GM23338 (cell line): ENCODE measurements around the gene NFE2L3. TPM values are rescaled to one million over a fixed set of nuclear protein-coding genes. Genes with fewer than 3 reads are reported as not detected.

Experiments
- ATAC-seq: fragments of 200-7000 bp; cut with Tn5 transposase; 3 replicates; pipeline ENCODE4 v1.9.1; 2020
- DNase-seq: peaks from one replicate; pipeline ENCODE4 v3.0.0-alpha.2; 2015; ENCODE audit warnings: low spot score
- H2AFZ ChIP-seq: fragments of 200-600 bp; sonication (generic); 2 replicates; pipeline ENCODE4 v1.8.0; 2016; ENCODE audit warnings: antibody characterized with exemption, mild to moderate bottlenecking, moderate library complexity
- H3F3A ChIP-seq: fragments of 200-600 bp; sonication (generic); replicated peaks from 2 replicates; pipeline ENCODE4 v1.8.0; 2017; ENCODE audit warnings: antibody characterized with exemption, mixed run types, low read depth
- H3K27ac ChIP-seq: fragments of 200-600 bp; sonication (generic); 2 replicates; pipeline ENCODE4 v1.6.1; 2016; ENCODE audit warnings: low read depth
- H3K27me3 ChIP-seq: fragments of 200-600 bp; sonication (generic); 2 replicates; pipeline ENCODE4 v1.8.0; 2016; ENCODE audit warnings: mild to moderate bottlenecking, mixed run types, moderate library complexity; ENCODE audit not compliant: insufficient read depth
- H3K36me3 ChIP-seq: fragments of 200-600 bp; sonication (generic); 2 replicates; pipeline ENCODE4 v1.8.0; 2016; ENCODE audit warnings: mild to moderate bottlenecking; ENCODE audit not compliant: insufficient read depth
- H3K4me1 ChIP-seq: fragments of 200-600 bp; sonication (generic); 2 replicates; pipeline ENCODE4 v1.8.0; 2016; ENCODE audit warnings: mild to moderate bottlenecking, moderate library complexity; ENCODE audit not compliant: insufficient read depth
- H3K4me2 ChIP-seq: fragments of 200-600 bp; sonication (generic); 2 replicates; pipeline ENCODE4 v1.7.1; 2017; ENCODE audit warnings: mixed run types
- H3K4me3 ChIP-seq: fragments of 200-600 bp; sonication (generic); 2 replicates; pipeline ENCODE4 v1.6.1; 2016; ENCODE audit warnings: mixed run types
- H3K79me2 ChIP-seq: fragments of 200-600 bp; sonication (generic); replicated peaks from 2 replicates; pipeline ENCODE4 v1.8.0; 2017; ENCODE audit warnings: mild to moderate bottlenecking; ENCODE audit not compliant: insufficient read depth
- H3K9me2 ChIP-seq: fragments of 200-600 bp; sonication (generic); 2 replicates; pipeline ENCODE4 v1.8.0; 2017; ENCODE audit not compliant: insufficient read depth
- H4K20me1 ChIP-seq: fragments of 200-600 bp; sonication (generic); replicated peaks from 2 replicates; pipeline ENCODE4 v1.8.0; 2017; ENCODE audit warnings: mild to moderate bottlenecking; ENCODE audit not compliant: insufficient read depth
- H3K27ac Mint-ChIP-seq: 2 replicates; pipeline ENCODE4 v1.8.0; 2020; ENCODE audit warnings: inconsistent platforms, mild to moderate bottlenecking, moderate library complexity, mixed read lengths
- H3K27me3 Mint-ChIP-seq: 3 replicates; pipeline ENCODE4 v1.8.0; 2022; ENCODE audit warnings: low read depth, mild to moderate bottlenecking, moderate library complexity, mixed read lengths, inconsistent platforms; ENCODE audit not compliant: insufficient read depth, poor library complexity
- H3K36me3 Mint-ChIP-seq: 3 replicates; pipeline ENCODE4 v1.8.0; 2021; ENCODE audit warnings: low read depth, mild to moderate bottlenecking, inconsistent platforms, moderate library complexity, mixed read lengths
- H3K4me1 Mint-ChIP-seq: 3 replicates; pipeline ENCODE4 v1.8.0; 2020; ENCODE audit warnings: mild to moderate bottlenecking, inconsistent platforms, mixed read lengths
- H3K4me3 Mint-ChIP-seq: 3 replicates; pipeline ENCODE4 v1.8.0; 2021; ENCODE audit warnings: moderate library complexity, mild to moderate bottlenecking, inconsistent platforms, mixed read lengths
- H3K9me3 Mint-ChIP-seq: 3 replicates; pipeline ENCODE4 v1.8.0; 2020; ENCODE audit warnings: moderate library complexity, mild to moderate bottlenecking, inconsistent platforms, mixed read lengths
- CREB1 ChIP-seq: fragments of 250-450 bp; sonication (Bioruptor Pico); IDR thresholded peaks from 2 replicates; pipeline ENCODE4 v1.5.0; 2020; ENCODE audit warnings: low read depth, mild to moderate bottlenecking, moderate library complexity
- EZH2 ChIP-seq: fragments of 200-600 bp; sonication (generic); IDR thresholded peaks from one replicate; pipeline ENCODE4 v1.8.0; 2017; ENCODE audit warnings: antibody characterized with exemption, mild to moderate bottlenecking, low read depth; ENCODE audit not compliant: unreplicated experiment
- EZH2phosphoT487 ChIP-seq: fragments of 200-600 bp; sonication (generic); IDR thresholded peaks from one replicate; pipeline ENCODE4 v1.8.1; 2018; ENCODE audit warnings: antibody characterized with exemption; ENCODE audit not compliant: unreplicated experiment
- JUNB ChIP-seq: IDR thresholded peaks from one replicate; pipeline ENCODE4 v1.6.1; 2016; ENCODE audit warnings: antibody characterized with exemption; ENCODE audit not compliant: unreplicated experiment
- NANOG ChIP-seq: IDR thresholded peaks from 2 replicates; pipeline ENCODE4 v1.6.1; 2016; ENCODE audit warnings: antibody characterized with exemption, borderline replicate concordance
- POLR2AphosphoS5 ChIP-seq: IDR thresholded peaks from 2 replicates; pipeline ENCODE4 v1.6.1; 2016; ENCODE audit warnings: antibody characterized with exemption, low read depth
- STAT1 ChIP-seq: IDR thresholded peaks from one replicate; pipeline ENCODE4 v1.6.1; 2016; ENCODE audit warnings: antibody characterized with exemption; ENCODE audit not compliant: unreplicated experiment
- ZNF114 ChIP-seq: fragments of 250-450 bp; sonication (Bioruptor Pico); IDR thresholded peaks from 2 replicates; pipeline ENCODE4 v1.5.0; 2020; ENCODE audit warnings: mild to moderate bottlenecking, moderate library complexity
- ZNF331 ChIP-seq: fragments of 250-450 bp; sonication (Bioruptor Pico); IDR thresholded peaks from 2 replicates; pipeline ENCODE4 v1.5.0; 2020; ENCODE audit warnings: low read depth, mild to moderate bottlenecking, moderate library complexity
- polyA plus RNA-seq: library from polyadenylated mRNA; unstranded; fragments of >200 nt; fragmentation: Nextera tagmentation; extraction: Ambion mirVana; gene quantifications from 2 replicates; pipeline ENCODE4 v1.2.1, GENCODE V29; 2016
- total RNA-seq: library from RNA; depleted of rRNA; stranded (reverse); fragments of >200 nt; shearing (Covaris generic); gene quantifications from 2 replicates; pipeline ENCODE4 v1.2.3, GENCODE V29; 2014
- TF ChIP-seq, protein P1 (sequence below): IDR thresholded peaks from 2 replicates; pipeline ENCODE4 v1.6.1; 2016; ENCODE audit warnings: antibody characterized with exemption
- TF ChIP-seq, protein P2 (sequence below): IDR thresholded peaks from one replicate; pipeline ENCODE4 v1.6.1; 2018; ENCODE audit warnings: antibody characterized with exemption; ENCODE audit not compliant: unreplicated experiment
- TF ChIP-seq, protein P3 (sequence below): fragments of 250-450 bp; sonication (Bioruptor Pico); IDR thresholded peaks from 2 replicates; pipeline ENCODE4 v1.5.0; 2020; ENCODE audit warnings: mild to moderate bottlenecking, moderate library complexity

Gene NFE2L3
- total and polyA plus RNA-seq, 2 experiments from 2014 or later = 62.0 to 142 TPM

DNA sequence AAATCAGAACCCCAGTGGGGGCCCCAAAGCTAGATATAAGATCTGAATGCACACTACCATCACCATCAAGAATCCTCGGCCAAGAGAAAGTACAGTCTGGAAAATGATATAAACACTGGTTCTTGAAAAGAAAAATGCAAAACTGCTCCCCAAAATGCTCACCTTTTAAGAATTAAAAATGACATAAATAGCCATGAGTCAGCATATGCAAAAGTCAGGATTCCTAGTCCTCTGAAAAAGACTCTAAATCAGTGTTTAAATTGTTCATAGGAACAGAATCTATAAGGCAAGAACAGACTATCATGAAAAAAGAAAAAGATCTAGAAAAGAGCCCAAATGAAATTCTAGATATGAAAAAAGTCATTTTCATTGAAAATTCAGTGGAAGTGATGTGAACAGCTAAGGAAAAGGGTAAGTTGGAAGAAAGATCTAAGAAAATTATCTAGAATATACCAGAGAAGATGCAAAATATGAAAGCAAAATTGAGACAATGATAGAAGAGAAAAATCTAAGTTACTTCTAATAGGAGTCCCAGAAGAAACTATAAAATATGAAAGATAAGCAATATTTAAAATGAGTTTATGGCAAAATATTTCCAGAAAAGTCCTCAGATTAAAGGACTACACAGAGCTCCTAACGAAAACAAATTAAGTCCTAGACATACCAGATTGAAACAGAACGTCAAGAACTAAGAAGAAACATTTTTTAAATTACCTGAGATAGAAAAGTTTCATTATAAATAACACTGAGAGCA, 29.7 kb downstream of the NFE2L3 start:
- no peak overlapping the region; the same call in 2 of the 3 replicates for H3K4me3 Mint-ChIP-seq
- peaks cover 84% of the 10 kb centered on the region for H3K36me3 Mint-ChIP-seq
- DNase-seq (no peak), ATAC-seq (no peak)
- Histone ChIP-seq H3K4me3 (no peak overlapping the region), H3K4me1 (peaks cover 4% of the 10 kb centered on the region; the same call in 1 of the 2 replicates), H3K27ac (peak overlapping the region; percentile 68), H3K79me2 (peaks cover 14% of the 10 kb centered on the region; the same call in 1 of the 2 replicates), H4K20me1 (peaks cover 9% of the 10 kb centered on the region), H3K27me3 (no peaks in the 10 kb centered on the region), H2AFZ (no peak overlapping the region), H3K4me2 (no peak overlapping the region), H3F3A (peaks cover 40% of the 10 kb centered on the region), H3K36me3 (peaks cover 6% of the 10 kb centered on the region; the same call in 1 of the 2 replicates), H3K9me2 (no peaks in the 10 kb centered on the region)
- H3K27ac Mint-ChIP-seq = peak overlapping the region; percentile 87
- H3K27me3 Mint-ChIP-seq = peaks cover 38% of the 10 kb centered on the region
- TF ChIP-seq, protein P1, sequence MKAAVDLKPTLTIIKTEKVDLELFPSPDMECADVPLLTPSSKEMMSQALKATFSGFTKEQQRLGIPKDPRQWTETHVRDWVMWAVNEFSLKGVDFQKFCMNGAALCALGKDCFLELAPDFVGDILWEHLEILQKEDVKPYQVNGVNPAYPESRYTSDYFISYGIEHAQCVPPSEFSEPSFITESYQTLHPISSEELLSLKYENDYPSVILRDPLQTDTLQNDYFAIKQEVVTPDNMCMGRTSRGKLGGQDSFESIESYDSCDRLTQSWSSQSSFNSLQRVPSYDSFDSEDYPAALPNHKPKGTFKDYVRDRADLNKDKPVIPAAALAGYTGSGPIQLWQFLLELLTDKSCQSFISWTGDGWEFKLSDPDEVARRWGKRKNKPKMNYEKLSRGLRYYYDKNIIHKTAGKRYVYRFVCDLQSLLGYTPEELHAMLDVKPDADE = no peak
- TF ChIP-seq CREB1 (CRISPR knock-in tag) (no peak), POLR2AphosphoS5 (no peak), NANOG (no peak), EZH2 (no peak), JUNB (no peak), STAT1 (no peak), EZH2phosphoT487 (no peak), ZNF114 (CRISPR knock-in tag) (no peak), ZNF331 (no peak)
- TF ChIP-seq, protein P2, sequence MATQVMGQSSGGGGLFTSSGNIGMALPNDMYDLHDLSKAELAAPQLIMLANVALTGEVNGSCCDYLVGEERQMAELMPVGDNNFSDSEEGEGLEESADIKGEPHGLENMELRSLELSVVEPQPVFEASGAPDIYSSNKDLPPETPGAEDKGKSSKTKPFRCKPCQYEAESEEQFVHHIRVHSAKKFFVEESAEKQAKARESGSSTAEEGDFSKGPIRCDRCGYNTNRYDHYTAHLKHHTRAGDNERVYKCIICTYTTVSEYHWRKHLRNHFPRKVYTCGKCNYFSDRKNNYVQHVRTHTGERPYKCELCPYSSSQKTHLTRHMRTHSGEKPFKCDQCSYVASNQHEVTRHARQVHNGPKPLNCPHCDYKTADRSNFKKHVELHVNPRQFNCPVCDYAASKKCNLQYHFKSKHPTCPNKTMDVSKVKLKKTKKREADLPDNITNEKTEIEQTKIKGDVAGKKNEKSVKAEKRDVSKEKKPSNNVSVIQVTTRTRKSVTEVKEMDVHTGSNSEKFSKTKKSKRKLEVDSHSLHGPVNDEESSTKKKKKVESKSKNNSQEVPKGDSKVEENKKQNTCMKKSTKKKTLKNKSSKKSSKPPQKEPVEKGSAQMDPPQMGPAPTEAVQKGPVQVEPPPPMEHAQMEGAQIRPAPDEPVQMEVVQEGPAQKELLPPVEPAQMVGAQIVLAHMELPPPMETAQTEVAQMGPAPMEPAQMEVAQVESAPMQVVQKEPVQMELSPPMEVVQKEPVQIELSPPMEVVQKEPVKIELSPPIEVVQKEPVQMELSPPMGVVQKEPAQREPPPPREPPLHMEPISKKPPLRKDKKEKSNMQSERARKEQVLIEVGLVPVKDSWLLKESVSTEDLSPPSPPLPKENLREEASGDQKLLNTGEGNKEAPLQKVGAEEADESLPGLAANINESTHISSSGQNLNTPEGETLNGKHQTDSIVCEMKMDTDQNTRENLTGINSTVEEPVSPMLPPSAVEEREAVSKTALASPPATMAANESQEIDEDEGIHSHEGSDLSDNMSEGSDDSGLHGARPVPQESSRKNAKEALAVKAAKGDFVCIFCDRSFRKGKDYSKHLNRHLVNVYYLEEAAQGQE = no peak
- TF ChIP-seq, protein P3, sequence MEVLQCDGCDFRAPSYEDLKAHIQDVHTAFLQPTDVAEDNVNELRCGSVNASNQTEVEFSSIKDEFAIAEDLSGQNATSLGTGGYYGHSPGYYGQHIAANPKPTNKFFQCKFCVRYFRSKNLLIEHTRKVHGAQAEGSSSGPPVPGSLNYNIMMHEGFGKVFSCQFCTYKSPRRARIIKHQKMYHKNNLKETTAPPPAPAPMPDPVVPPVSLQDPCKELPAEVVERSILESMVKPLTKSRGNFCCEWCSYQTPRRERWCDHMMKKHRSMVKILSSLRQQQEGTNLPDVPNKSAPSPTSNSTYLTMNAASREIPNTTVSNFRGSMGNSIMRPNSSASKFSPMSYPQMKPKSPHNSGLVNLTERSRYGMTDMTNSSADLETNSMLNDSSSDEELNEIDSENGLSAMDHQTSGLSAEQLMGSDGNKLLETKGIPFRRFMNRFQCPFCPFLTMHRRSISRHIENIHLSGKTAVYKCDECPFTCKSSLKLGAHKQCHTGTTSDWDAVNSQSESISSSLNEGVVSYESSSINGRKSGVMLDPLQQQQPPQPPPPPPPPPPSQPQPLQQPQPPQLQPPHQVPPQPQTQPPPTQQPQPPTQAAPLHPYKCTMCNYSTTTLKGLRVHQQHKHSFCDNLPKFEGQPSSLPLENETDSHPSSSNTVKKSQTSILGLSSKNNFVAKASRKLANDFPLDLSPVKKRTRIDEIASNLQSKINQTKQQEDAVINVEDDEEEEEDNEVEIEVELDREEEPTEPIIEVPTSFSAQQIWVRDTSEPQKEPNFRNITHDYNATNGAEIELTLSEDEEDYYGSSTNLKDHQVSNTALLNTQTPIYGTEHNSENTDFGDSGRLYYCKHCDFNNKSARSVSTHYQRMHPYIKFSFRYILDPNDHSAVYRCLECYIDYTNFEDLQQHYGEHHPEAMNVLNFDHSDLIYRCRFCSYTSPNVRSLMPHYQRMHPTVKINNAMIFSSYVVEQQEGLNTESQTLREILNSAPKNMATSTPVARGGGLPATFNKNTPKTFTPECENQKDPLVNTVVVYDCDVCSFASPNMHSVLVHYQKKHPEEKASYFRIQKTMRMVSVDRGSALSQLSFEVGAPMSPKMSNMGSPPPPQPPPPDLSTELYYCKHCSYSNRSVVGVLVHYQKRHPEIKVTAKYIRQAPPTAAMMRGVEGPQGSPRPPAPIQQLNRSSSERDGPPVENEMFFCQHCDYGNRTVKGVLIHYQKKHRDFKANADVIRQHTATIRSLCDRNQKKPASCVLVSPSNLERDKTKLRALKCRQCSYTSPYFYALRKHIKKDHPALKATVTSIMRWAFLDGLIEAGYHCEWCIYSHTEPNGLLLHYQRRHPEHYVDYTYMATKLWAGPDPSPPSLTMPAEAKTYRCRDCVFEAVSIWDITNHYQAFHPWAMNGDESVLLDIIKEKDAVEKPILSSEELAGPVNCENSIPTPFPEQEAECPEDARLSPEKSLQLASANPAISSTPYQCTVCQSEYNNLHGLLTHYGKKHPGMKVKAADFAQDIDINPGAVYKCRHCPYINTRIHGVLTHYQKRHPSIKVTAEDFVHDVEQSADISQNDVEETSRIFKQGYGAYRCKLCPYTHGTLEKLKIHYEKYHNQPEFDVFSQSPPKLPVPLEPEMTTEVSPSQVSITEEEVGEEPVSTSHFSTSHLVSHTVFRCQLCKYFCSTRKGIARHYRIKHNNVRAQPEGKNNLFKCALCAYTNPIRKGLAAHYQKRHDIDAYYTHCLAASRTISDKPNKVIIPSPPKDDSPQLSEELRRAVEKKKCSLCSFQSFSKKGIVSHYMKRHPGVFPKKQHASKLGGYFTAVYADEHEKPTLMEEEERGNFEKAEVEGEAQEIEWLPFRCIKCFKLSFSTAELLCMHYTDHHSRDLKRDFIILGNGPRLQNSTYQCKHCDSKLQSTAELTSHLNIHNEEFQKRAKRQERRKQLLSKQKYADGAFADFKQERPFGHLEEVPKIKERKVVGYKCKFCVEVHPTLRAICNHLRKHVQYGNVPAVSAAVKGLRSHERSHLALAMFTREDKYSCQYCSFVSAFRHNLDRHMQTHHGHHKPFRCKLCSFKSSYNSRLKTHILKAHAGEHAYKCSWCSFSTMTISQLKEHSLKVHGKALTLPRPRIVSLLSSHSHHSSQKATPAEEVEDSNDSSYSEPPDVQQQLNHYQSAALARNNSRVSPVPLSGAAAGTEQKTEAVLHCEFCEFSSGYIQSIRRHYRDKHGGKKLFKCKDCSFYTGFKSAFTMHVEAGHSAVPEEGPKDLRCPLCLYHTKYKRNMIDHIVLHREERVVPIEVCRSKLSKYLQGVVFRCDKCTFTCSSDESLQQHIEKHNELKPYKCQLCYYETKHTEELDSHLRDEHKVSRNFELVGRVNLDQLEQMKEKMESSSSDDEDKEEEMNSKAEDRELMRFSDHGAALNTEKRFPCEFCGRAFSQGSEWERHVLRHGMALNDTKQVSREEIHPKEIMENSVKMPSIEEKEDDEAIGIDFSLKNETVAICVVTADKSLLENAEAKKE (CRISPR knock-in tag) = no peak
- peaks cover 48% of the 10 kb centered on the region for H3K4me1 Mint-ChIP-seq
- peaks cover 12% of the 10 kb centered on the region; the same call in 2 of the 3 replicates for H3K9me3 Mint-ChIP-seq
